HepG2 (cell line): ENCODE measurements around the gene DAZAP1. TPM values are rescaled to one million over a fixed set of nuclear protein-coding genes. Genes with fewer than 3 reads are reported as not detected.

Source experiments
- CBX2 ChIP-seq, 2 experiments: fragments of 200-600 bp in 1 of 2; sonication (generic); formaldehyde crosslinking in 1 of 2; IDR thresholded peaks; 2 replicates each; pipeline versions ENCODE4 v1.7.0 to v1.8.1; 2018 to 2022; ENCODE audit warnings: low read depth in 2 of 2, low read length in 1 of 2, mild to moderate bottlenecking in 1 of 2, missing genetic modification reagents in 1 of 2
- SAP130 ChIP-seq: IDR thresholded peaks from 2 replicates; pipeline ENCODE4 v1.6.1; 2016; ENCODE audit warnings: low read depth
- TERF1 ChIP-seq: sonication (generic); formaldehyde crosslinking; IDR thresholded peaks from 2 replicates; pipeline ENCODE4 v1.8.0; 2022; ENCODE audit warnings: mild to moderate bottlenecking, missing genetic modification reagents, moderate library complexity
- ZNF770 ChIP-seq: sonication (generic); formaldehyde crosslinking; IDR thresholded peaks from 2 replicates; pipeline ENCODE4 v1.5.0; 2020; ENCODE audit warnings: mild to moderate bottlenecking, missing genetic modification reagents
- polyA plus RNA-seq, 8 experiments: library from polyadenylated mRNA; depleted of rRNA in 3 of 8; stranded (reverse) in 7 of 8; unstranded in 1 of 8; fragments of >200 nt; fragmentation: Illumina TruSeq in 4 of 8; extraction: Trizol in 4 of 8; gene quantifications; 2 replicates each; pipeline versions ENCODE4 v1.2.1 to v1.2.3, GENCODE V29; 2011 to 2016; ENCODE audit warnings: low read depth in 4 of 8, missing spikeins in 1 of 8, mixed read lengths in 1 of 8; ENCODE audit not compliant: insufficient read depth in 1 of 8
- total RNA-seq, 5 experiments: library from RNA; depleted of rRNA; stranded (reverse); fragments of >200 nt; fragmentation: Illumina TruSeq; extraction: Trizol; gene quantifications; 2 replicates each; pipeline ENCODE4 v1.2.3, GENCODE V29; 2016; ENCODE audit warnings: low read depth in 1 of 5
- TF ChIP-seq, protein P1 (sequence below): sonication (generic); formaldehyde crosslinking; IDR thresholded peaks from 2 replicates; pipeline ENCODE4 v1.8.1; 2022; ENCODE audit warnings: low read depth, mild to moderate bottlenecking, missing genetic modification reagents
- TF ChIP-seq, protein P2 (sequence below): sonication (generic); formaldehyde crosslinking; IDR thresholded peaks from 2 replicates; pipeline ENCODE4; 2020; ENCODE audit warnings: missing genetic modification reagents, mild to moderate bottlenecking, borderline replicate concordance
- TF ChIP-seq, protein P3 (sequence below): sonication (generic); formaldehyde crosslinking; IDR thresholded peaks from 2 replicates; pipeline ENCODE4 v1.5.0; 2020; ENCODE audit warnings: mild to moderate bottlenecking, missing genetic modification reagents, borderline replicate concordance

Gene DAZAP1
- total and polyA plus RNA-seq, 2 of the 13 experiments (the other 11 are each of a cell fraction or from before 2014, with no cell fraction given), result 63.3 to 79.2 TPM

DNA sequence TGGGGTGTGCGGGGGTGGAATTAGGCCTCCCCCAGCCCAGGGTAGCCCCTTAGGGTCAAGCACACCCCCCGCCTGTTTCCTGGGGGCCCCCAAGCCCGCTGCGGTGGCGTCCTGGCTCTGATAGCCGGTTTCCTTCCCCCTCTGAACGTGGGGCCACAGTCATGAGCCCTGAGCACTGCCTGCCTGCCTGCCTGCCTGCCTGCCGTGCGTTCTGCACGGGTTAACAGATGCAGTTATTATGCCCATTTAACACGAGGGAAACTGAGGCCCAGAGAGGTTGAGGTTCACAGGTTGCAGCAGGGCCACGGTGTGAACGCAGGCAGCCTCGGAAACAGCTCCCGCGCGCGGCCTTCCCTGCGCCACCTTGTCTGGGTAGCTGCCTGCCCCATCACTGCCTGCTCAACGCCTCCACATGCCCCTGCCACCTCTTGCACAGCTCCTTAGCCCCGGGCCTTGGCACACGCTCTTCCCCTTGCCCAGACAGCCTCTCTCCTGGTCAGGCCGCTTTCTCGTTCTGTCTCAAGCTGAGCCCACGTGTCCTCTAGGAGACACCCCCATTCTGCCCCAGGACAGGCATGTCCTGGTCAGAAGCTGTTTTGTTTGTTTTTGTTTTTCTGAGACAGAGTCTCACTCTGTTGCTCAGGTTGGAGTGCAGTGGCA, 4.8 kb upstream of the DAZAP1 start (continued):
- TF ChIP-seq, protein P1, sequence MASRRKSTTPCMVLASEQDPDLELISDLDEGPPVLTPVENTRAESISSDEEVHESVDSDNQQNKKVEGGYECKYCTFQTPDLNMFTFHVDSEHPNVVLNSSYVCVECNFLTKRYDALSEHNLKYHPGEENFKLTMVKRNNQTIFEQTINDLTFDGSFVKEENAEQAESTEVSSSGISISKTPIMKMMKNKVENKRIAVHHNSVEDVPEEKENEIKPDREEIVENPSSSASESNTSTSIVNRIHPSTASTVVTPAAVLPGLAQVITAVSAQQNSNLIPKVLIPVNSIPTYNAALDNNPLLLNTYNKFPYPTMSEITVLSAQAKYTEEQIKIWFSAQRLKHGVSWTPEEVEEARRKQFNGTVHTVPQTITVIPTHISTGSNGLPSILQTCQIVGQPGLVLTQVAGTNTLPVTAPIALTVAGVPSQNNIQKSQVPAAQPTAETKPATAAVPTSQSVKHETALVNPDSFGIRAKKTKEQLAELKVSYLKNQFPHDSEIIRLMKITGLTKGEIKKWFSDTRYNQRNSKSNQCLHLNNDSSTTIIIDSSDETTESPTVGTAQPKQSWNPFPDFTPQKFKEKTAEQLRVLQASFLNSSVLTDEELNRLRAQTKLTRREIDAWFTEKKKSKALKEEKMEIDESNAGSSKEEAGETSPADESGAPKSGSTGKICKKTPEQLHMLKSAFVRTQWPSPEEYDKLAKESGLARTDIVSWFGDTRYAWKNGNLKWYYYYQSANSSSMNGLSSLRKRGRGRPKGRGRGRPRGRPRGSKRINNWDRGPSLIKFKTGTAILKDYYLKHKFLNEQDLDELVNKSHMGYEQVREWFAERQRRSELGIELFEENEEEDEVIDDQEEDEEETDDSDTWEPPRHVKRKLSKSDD (CRISPR knock-in tag), result peak; percentile 29; the same call in 1 of the 2 replicates
- no peak for TF ChIP-seq CBX2 (IDR thresholded peaks at IDR 0.05; ENCODE audit: low read depth, low read length)
- TF ChIP-seq CBX2 (CRISPR knock-in tag; IDR thresholded peaks at IDR 0.05; ENCODE audit: low read depth), result no peak
- no peak for TF ChIP-seq ZNF770 (CRISPR knock-in tag)
- 0 out of 2 replicates have a peak, but pooled peaks have one; percentile 44 for TF ChIP-seq TERF1 (CRISPR knock-in tag)
- TF ChIP-seq, protein P2, sequence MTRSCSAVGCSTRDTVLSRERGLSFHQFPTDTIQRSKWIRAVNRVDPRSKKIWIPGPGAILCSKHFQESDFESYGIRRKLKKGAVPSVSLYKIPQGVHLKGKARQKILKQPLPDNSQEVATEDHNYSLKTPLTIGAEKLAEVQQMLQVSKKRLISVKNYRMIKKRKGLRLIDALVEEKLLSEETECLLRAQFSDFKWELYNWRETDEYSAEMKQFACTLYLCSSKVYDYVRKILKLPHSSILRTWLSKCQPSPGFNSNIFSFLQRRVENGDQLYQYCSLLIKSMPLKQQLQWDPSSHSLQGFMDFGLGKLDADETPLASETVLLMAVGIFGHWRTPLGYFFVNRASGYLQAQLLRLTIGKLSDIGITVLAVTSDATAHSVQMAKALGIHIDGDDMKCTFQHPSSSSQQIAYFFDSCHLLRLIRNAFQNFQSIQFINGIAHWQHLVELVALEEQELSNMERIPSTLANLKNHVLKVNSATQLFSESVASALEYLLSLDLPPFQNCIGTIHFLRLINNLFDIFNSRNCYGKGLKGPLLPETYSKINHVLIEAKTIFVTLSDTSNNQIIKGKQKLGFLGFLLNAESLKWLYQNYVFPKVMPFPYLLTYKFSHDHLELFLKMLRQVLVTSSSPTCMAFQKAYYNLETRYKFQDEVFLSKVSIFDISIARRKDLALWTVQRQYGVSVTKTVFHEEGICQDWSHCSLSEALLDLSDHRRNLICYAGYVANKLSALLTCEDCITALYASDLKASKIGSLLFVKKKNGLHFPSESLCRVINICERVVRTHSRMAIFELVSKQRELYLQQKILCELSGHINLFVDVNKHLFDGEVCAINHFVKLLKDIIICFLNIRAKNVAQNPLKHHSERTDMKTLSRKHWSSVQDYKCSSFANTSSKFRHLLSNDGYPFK, result peak; percentile 45; the same call in 1 of the 2 replicates
- TF ChIP-seq SAP130 (CRISPR knock-in tag), result peak; percentile 24; the same call in 1 of the 2 replicates
- TF ChIP-seq, protein P3, sequence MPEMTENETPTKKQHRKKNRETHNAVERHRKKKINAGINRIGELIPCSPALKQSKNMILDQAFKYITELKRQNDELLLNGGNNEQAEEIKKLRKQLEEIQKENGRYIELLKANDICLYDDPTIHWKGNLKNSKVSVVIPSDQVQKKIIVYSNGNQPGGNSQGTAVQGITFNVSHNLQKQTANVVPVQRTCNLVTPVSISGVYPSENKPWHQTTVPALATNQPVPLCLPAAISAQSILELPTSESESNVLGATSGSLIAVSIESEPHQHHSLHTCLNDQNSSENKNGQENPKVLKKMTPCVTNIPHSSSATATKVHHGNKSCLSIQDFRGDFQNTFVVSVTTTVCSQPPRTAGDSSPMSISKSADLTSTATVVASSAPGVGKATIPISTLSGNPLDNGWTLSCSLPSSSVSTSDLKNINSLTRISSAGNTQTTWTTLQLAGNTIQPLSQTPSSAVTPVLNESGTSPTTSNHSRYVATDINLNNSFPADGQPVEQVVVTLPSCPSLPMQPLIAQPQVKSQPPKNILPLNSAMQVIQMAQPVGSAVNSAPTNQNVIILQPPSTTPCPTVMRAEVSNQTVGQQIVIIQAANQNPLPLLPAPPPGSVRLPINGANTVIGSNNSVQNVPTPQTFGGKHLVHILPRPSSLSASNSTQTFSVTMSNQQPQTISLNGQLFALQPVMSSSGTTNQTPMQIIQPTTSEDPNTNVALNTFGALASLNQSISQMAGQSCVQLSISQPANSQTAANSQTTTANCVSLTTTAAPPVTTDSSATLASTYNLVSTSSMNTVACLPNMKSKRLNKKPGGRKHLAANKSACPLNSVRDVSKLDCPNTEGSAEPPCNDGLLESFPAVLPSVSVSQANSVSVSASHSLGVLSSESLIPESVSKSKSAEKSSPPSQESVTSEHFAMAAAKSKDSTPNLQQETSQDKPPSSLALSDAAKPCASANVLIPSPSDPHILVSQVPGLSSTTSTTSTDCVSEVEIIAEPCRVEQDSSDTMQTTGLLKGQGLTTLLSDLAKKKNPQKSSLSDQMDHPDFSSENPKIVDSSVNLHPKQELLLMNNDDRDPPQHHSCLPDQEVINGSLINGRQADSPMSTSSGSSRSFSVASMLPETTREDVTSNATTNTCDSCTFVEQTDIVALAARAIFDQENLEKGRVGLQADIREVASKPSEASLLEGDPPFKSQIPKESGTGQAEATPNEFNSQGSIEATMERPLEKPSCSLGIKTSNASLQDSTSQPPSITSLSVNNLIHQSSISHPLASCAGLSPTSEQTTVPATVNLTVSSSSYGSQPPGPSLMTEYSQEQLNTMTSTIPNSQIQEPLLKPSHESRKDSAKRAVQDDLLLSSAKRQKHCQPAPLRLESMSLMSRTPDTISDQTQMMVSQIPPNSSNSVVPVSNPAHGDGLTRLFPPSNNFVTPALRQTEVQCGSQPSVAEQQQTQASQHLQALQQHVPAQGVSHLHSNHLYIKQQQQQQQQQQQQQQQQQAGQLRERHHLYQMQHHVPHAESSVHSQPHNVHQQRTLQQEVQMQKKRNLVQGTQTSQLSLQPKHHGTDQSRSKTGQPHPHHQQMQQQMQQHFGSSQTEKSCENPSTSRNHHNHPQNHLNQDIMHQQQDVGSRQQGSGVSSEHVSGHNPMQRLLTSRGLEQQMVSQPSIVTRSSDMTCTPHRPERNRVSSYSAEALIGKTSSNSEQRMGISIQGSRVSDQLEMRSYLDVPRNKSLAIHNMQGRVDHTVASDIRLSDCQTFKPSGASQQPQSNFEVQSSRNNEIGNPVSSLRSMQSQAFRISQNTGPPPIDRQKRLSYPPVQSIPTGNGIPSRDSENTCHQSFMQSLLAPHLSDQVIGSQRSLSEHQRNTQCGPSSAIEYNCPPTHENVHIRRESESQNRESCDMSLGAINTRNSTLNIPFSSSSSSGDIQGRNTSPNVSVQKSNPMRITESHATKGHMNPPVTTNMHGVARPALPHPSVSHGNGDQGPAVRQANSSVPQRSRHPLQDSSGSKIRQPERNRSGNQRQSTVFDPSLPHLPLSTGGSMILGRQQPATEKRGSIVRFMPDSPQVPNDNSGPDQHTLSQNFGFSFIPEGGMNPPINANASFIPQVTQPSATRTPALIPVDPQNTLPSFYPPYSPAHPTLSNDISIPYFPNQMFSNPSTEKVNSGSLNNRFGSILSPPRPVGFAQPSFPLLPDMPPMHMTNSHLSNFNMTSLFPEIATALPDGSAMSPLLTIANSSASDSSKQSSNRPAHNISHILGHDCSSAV (CRISPR knock-in tag), result no peak
